ENCODE results near the gene BORCS5.

- TF ChIP-seq POLR2AphosphoS5 (IDR thresholded peaks at IDR 0.05; ENCODE audit: low read depth), result no peak
- TF ChIP-seq, protein P1, sequence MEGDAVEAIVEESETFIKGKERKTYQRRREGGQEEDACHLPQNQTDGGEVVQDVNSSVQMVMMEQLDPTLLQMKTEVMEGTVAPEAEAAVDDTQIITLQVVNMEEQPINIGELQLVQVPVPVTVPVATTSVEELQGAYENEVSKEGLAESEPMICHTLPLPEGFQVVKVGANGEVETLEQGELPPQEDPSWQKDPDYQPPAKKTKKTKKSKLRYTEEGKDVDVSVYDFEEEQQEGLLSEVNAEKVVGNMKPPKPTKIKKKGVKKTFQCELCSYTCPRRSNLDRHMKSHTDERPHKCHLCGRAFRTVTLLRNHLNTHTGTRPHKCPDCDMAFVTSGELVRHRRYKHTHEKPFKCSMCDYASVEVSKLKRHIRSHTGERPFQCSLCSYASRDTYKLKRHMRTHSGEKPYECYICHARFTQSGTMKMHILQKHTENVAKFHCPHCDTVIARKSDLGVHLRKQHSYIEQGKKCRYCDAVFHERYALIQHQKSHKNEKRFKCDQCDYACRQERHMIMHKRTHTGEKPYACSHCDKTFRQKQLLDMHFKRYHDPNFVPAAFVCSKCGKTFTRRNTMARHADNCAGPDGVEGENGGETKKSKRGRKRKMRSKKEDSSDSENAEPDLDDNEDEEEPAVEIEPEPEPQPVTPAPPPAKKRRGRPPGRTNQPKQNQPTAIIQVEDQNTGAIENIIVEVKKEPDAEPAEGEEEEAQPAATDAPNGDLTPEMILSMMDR (IDR thresholded peaks at IDR 0.05; ENCODE audit: insufficient read depth, low read length), result no peak
- TF ChIP-seq SPI1 (IDR thresholded peaks at IDR 0.05; ENCODE audit: borderline replicate concordance, low read depth), result no peak
- TF ChIP-seq, protein P2, sequence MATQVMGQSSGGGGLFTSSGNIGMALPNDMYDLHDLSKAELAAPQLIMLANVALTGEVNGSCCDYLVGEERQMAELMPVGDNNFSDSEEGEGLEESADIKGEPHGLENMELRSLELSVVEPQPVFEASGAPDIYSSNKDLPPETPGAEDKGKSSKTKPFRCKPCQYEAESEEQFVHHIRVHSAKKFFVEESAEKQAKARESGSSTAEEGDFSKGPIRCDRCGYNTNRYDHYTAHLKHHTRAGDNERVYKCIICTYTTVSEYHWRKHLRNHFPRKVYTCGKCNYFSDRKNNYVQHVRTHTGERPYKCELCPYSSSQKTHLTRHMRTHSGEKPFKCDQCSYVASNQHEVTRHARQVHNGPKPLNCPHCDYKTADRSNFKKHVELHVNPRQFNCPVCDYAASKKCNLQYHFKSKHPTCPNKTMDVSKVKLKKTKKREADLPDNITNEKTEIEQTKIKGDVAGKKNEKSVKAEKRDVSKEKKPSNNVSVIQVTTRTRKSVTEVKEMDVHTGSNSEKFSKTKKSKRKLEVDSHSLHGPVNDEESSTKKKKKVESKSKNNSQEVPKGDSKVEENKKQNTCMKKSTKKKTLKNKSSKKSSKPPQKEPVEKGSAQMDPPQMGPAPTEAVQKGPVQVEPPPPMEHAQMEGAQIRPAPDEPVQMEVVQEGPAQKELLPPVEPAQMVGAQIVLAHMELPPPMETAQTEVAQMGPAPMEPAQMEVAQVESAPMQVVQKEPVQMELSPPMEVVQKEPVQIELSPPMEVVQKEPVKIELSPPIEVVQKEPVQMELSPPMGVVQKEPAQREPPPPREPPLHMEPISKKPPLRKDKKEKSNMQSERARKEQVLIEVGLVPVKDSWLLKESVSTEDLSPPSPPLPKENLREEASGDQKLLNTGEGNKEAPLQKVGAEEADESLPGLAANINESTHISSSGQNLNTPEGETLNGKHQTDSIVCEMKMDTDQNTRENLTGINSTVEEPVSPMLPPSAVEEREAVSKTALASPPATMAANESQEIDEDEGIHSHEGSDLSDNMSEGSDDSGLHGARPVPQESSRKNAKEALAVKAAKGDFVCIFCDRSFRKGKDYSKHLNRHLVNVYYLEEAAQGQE (IDR thresholded peaks at IDR 0.05; ENCODE audit: insufficient replicate concordance, low read depth), result no peak
- TF ChIP-seq GABPA (IDR thresholded peaks at IDR 0.05; ENCODE audit: low read depth), result no peak
These were observed 141.3 kb downstream of the BORCS5 start for GRCh38 chr12:12498210-12498609.

Measured in HL-60 (cell line).